HEK293T (cell line): Measurements from ENCODE around the gene RBP5.

ENCODE experiments used
- CTCF ChIA-PET: fragments of 350-600 bp; formaldehyde crosslinking; extraction: SDS; loops from one replicate; lab custom pipeline; 2021; ENCODE audit warnings: antibody characterized with exemption, inconsistent platforms; lab: Yijun Ruan, JAX
- POLR2A ChIA-PET: fragments of 350-600 bp; formaldehyde crosslinking; extraction: SDS; loops from one replicate; lab custom pipeline; 2020; ENCODE audit warnings: antibody characterized with exemption, inconsistent platforms; lab: Yijun Ruan, JAX
- DNase-seq: peaks from one replicate; pipeline ENCODE4 v3.0.0; 2012; ENCODE audit warnings: mixed read lengths; ENCODE audit errors: extremely low spot score
- ARNT ChIP-seq: fragments of 450-650 bp; IDR thresholded peaks from 2 replicates; pipeline ENCODE4 v1.6.1; 2017; ENCODE audit warnings: mild to moderate bottlenecking
- BHLHE40 ChIP-seq: fragments of 450-650 bp; IDR thresholded peaks from 2 replicates; pipeline ENCODE4 v1.6.1; 2016; ENCODE audit warnings: mild to moderate bottlenecking, moderate library complexity, borderline replicate concordance
- CTBP1 ChIP-seq: fragments of 450-650 bp; IDR thresholded peaks from 2 replicates; pipeline ENCODE4 v1.6.1; 2016; ENCODE audit warnings: borderline replicate concordance
- ELF4 ChIP-seq: fragments of 450-650 bp; IDR thresholded peaks from 2 replicates; pipeline ENCODE4 v1.6.1; 2017; ENCODE audit warnings: antibody characterized with exemption
- FOXA1 ChIP-seq: fragments of 450-650 bp; IDR thresholded peaks from 2 replicates; pipeline ENCODE4 v1.6.1; 2016; ENCODE audit warnings: mild to moderate bottlenecking
- FOXK2 ChIP-seq: fragments of 450-650 bp; IDR thresholded peaks from 2 replicates; pipeline ENCODE4 v1.6.1; 2016; ENCODE audit warnings: mild to moderate bottlenecking
- FOXM1 ChIP-seq: fragments of 450-650 bp; IDR thresholded peaks from 2 replicates; pipeline ENCODE4 v1.6.1; 2017; ENCODE audit warnings: mild to moderate bottlenecking, borderline replicate concordance
- HDGF ChIP-seq: fragments of 450-650 bp; IDR thresholded peaks from 2 replicates; pipeline ENCODE4 v1.6.1; 2017; ENCODE audit warnings: antibody characterized with exemption, borderline replicate concordance
- L3MBTL2 ChIP-seq: fragments of 450-650 bp; conservative IDR thresholded peaks from 2 replicates; pipeline ENCODE4 v1.6.1; 2016; ENCODE audit warnings: mild to moderate bottlenecking
- LEF1 ChIP-seq: fragments of 450-650 bp; IDR thresholded peaks from 2 replicates; pipeline ENCODE4 v1.6.1; 2017; ENCODE audit warnings: mild to moderate bottlenecking, borderline replicate concordance
- NFRKB ChIP-seq: fragments of 450-650 bp; IDR thresholded peaks from 2 replicates; pipeline ENCODE4 v1.6.1; 2016; ENCODE audit warnings: mild to moderate bottlenecking, moderate library complexity
- PKNOX1 ChIP-seq: fragments of 450-650 bp; IDR thresholded peaks from 2 replicates; pipeline ENCODE4 v1.6.1; 2016
- SP1 ChIP-seq: fragments of 450-650 bp; IDR thresholded peaks from 2 replicates; pipeline ENCODE4 v1.6.1; 2017
- SUZ12 ChIP-seq: fragments of 450-650 bp; IDR thresholded peaks from 2 replicates; pipeline ENCODE4 v1.6.1; 2016; ENCODE audit warnings: mild to moderate bottlenecking
- TARDBP ChIP-seq: fragments of 450-650 bp; IDR thresholded peaks from 2 replicates; pipeline ENCODE4 v1.6.1; 2016
- ZNF384 ChIP-seq: fragments of 450-650 bp; IDR thresholded peaks from 2 replicates; pipeline ENCODE4 v1.6.1; 2016

RBP5 gene

DNA sequence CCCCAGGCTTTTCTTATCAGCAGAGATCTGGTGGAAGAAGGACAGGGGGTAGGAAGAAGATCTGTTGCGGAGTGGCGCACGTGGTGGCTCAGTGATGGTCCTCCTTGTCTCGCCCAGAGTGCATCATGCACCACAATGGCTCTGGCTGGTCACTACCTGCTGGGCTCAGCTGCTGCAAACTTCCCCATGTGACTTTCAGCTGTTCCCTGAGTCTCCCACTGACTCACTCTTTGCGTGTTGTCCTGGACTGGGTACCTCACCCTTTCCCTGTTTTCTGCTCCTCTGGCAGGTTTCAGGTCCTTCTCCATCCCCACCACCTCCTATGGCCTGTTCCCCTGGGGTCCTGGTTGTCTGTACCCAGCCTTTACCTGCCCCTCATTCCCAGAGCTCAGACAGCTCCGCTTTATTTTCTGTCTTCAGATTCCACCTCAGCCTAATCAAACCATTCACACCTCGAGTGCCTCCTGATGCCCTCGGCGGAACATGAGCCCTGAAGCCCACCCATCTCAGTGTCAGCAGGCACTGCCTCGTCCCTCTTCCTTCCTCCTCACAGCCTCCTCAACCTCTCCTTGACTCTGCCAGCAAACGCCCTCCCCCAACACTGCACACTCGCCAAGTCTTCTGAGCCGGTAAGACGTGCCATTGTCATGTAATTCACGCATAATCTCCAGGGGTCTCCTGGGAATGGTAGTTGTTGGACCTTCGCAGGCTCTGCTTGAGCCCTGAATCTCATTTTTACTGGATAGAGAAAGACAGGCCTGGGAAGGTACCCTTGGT is 38.3 kb downstream of the RBP5 start:
- no peak for DNase-seq
- ChIA-PET POLR2A (interaction anchor here (1.2 to 1.9 kb wide), 2 partner anchors 11 to 146 kb away, joined by 4 to 5 read pairs; partner anchors contain the start of genes C12orf57 and RNU7-1), CTCF (interaction anchor here (1.9 kb wide), 1 partner anchor 146 kb away, joined by 4 read pairs; the partner anchor contains the start of gene C12orf57)
- TF ChIP-seq PKNOX1 (no peak), BHLHE40 (no peak), NFRKB (no peak), FOXM1 (no peak), CTBP1 (no peak)

- ChIA-PET CTCF (interaction anchor here (1.9 kb wide), 1 partner anchor 145 kb away, joined by 4 read pairs; the partner anchor contains the start of gene C12orf57), POLR2A (interaction anchor here (1.2 to 1.3 kb wide), 2 partner anchors 10 to 146 kb away, joined by 4 read pairs; partner anchors contain the start of genes C12orf57 and RNU7-1)
- TF ChIP-seq SUZ12 (no peak), ZNF384 (no peak)
- DNase-seq, result no peak
Measured at GRCh38 chr12:7089196-7089871, 39.4 kb downstream of the RBP5 start.

DNA sequence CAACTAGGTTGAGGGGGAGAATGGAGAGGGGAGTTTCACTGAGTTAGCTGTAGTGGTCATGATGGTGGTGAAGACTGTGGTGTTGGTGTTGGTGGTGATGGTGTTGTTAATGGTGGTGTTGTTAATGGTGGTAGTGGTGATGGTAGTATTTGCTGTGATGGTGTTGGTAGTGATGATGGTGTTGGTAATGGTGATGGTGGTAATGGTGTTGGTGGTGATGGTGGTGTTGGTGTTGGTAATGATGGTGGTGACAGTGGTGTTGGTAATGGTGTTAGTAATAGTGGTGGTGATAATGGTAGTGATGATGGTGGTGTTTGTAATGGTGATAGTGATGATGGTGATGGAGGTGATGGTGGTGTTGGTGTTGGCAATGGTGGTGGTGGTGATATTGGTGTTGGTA is 45.6 kb downstream of the RBP5 start:
- DNase-seq, result no peak
- TF ChIP-seq SUZ12 (no peak), CTBP1 (no peak), ZNF384 (no peak), BHLHE40 (no peak), HDGF (no peak), TARDBP (no peak), LEF1 (no peak), ELF4 (no peak), L3MBTL2 (no peak), PKNOX1 (no peak), SP1 (no peak), FOXM1 (no peak), ARNT (no peak), FOXK2 (no peak)
- CTCF ChIA-PET, result no interaction called here
- POLR2A ChIA-PET, result no interaction called here

DNA sequence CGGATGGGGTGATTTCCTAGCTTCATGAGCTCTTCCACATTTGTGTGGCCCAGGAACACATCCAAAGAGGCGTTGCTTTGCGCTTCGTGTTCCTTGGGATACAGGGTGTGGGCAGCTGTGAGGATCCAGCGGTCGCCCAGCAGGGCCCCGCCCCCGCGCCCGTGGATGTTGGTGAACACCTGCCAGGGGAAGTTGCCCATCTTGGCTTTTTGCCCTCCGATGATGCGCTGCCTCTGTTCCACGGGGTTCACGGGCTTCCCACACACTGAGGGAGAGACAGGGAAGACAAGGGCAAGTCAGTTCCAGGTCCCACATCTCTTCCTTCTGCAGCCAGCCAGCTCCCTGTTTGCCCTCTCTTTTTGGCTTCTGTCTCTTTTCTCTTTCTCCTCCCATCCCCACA is 47.7 kb downstream of the RBP5 start:
- POLR2A ChIA-PET, result no interaction called here
- CTCF ChIA-PET, result interaction anchor here (0.7 kb wide), 1 partner anchor 12 kb away, joined by 5 read pairs; no protein-coding TSS in a partner anchor
- DNase-seq, result no peak
- TF ChIP-seq FOXA1 (no peak), L3MBTL2 (no peak), FOXM1 (no peak), SUZ12 (no peak), TARDBP (no peak), BHLHE40 (no peak), ARNT (no peak), SP1 (no peak), ZNF384 (no peak), HDGF (no peak), LEF1 (no peak), ELF4 (no peak), FOXK2 (no peak), NFRKB (no peak), PKNOX1 (no peak), CTBP1 (no peak)

- DNase-seq, result no peak
- TF ChIP-seq ARNT, result no peak
- no peak for TF ChIP-seq ELF4
- TF ChIP-seq TARDBP, result no peak
- no peak for TF ChIP-seq FOXK2
- TF ChIP-seq CTBP1, result no peak
- no peak for TF ChIP-seq BHLHE40
- no peak for TF ChIP-seq LEF1
- no peak for TF ChIP-seq ZNF384
- TF ChIP-seq SP1, result no peak
- no peak for TF ChIP-seq NFRKB
- TF ChIP-seq HDGF, result no peak
- no peak for TF ChIP-seq SUZ12
- no peak for TF ChIP-seq L3MBTL2
- no peak for TF ChIP-seq PKNOX1
- no peak for TF ChIP-seq FOXA1
- CTCF ChIA-PET, result interaction anchor here (0.9 kb wide), 1 partner anchor 12 kb away, joined by 3 read pairs; no protein-coding TSS in a partner anchor
- POLR2A ChIA-PET, result interaction anchor here (1.2 kb wide), 1 partner anchor 10 kb away, joined by 4 read pairs; no protein-coding TSS in a partner anchor
Measured at GRCh38 chr12:7079826-7080125, 48.9 kb downstream of the RBP5 start.
